Subcutaneous abdominal adipose tissue (tissue), 5 donors: Measurements from ENCODE around the gene STX8.

Experiments
- H3K27ac ChIP-seq: one replicate; pipeline ENCODE4 v1.7.0; 2013; ENCODE audit warnings: low read depth, mild to moderate bottlenecking, inconsistent platforms, low read length, moderate library complexity
- H3K27me3 ChIP-seq, 5 donors: one replicate each; pipeline ENCODE4 v1.7.0; 2013; ENCODE audit warnings: low read length in 5 of 5, inconsistent platforms in 1 of 5; ENCODE audit not compliant: control insufficient read depth in 5 of 5, insufficient read depth in 4 of 5
- H3K36me3 ChIP-seq, 5 donors: one replicate each; pipeline ENCODE4 v1.7.0; 2013; ENCODE audit warnings: low read length in 5 of 5; ENCODE audit not compliant: control insufficient read depth in 5 of 5, insufficient read depth in 5 of 5
- H3K4me1 ChIP-seq, 5 donors: one replicate each; pipeline ENCODE4 v1.7.0; 2013; ENCODE audit warnings: low read length in 5 of 5, mild to moderate bottlenecking in 3 of 5, moderate library complexity in 1 of 5; ENCODE audit not compliant: control insufficient read depth in 5 of 5, insufficient read depth in 5 of 5
- H3K4me3 ChIP-seq, 5 donors: one replicate each; pipeline ENCODE4 v1.7.0; 2013; ENCODE audit warnings: low read length in 5 of 5, low read depth in 1 of 5
- H3K9ac ChIP-seq, 5 donors: one replicate each; pipeline ENCODE4 v1.7.0; 2013; ENCODE audit warnings: low read length in 5 of 5, mild to moderate bottlenecking in 4 of 5, moderate library complexity in 3 of 5
- H3K9me3 ChIP-seq, 5 donors: one replicate each; pipeline ENCODE4 v1.7.0; 2013; ENCODE audit warnings: low read length in 5 of 5; ENCODE audit not compliant: control insufficient read depth in 5 of 5
- donor health status: healthy.
- donor health status: healthy.
- donor health status: healthy.
- donor health status: healthy.
- donor health status: healthy.

STX8 gene

GRCh38 chr17:9330611-9331271 lies 244.9 kb downstream of the STX8 start:
- Histone ChIP-seq H3K27me3 (no peaks in the 10 kb centered on the region), H3K4me3 (no peak overlapping the region), H3K9ac (no peak overlapping the region), H3K9me3 (peaks cover 0 to 9% (median 3%) of the 10 kb centered on the region in 5 donors), H3K36me3 (peaks cover 0 to 6% (median 0%) of the 10 kb centered on the region in 5 donors), H3K27ac (no peak overlapping the region), H3K4me1 (no peaks in the 10 kb centered on the region)

DNA sequence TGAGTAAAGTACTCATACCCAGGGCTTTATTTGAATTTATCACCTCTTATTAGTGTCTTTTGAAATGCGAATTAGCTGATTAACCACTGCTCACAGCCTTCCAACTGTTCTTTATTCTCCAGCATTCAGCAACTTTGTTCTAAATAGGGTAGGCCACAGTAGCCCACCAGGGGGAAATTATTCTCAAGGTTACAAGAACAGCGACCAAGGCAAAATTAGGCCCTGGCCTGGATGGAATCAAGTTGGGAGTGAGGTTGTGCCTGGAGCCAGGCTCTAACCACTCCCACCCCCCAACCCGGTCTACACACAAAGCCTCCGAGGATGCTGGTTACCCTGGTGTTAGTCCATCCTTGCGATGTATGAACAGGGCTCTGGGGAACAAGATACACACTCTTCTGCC lies 245.5 kb downstream of the STX8 start:
- Histone ChIP-seq H3K27ac (no peak overlapping the region), H3K9me3 (peaks cover 0 to 7% (median 3%) of the 10 kb centered on the region in 5 donors), H3K4me3 (no peak overlapping the region), H3K9ac (no peak overlapping the region), H3K36me3 (peaks cover 0 to 6% (median 0%) of the 10 kb centered on the region in 5 donors), H3K27me3 (no peaks in the 10 kb centered on the region), H3K4me1 (no peaks in the 10 kb centered on the region)

GRCh38 chr17:9329251-9329921 lies 246.2 kb downstream of the STX8 start:
- Histone ChIP-seq H3K27ac (no peak overlapping the region), H3K4me3 (no peak overlapping the region), H3K9ac (no peak overlapping the region), H3K4me1 (no peaks in the 10 kb centered on the region), H3K36me3 (peaks cover 0 to 2% (median 0%) of the 10 kb centered on the region in 5 donors), H3K27me3 (no peaks in the 10 kb centered on the region), H3K9me3 (no peaks in the 10 kb centered on the region)

GRCh38 chr17:9324864-9325263 lies 250.8 kb downstream of the STX8 start:
- no peaks in the 10 kb centered on the region for H3K36me3 ChIP-seq
- H3K9me3 ChIP-seq, result no peaks in the 10 kb centered on the region
- no peaks in the 10 kb centered on the region for H3K27me3 ChIP-seq
- no peak overlapping the region for H3K27ac ChIP-seq
- no peak overlapping the region for H3K9ac ChIP-seq
- no peak overlapping the region for H3K4me3 ChIP-seq
- no peaks in the 10 kb centered on the region for H3K4me1 ChIP-seq

DNA sequence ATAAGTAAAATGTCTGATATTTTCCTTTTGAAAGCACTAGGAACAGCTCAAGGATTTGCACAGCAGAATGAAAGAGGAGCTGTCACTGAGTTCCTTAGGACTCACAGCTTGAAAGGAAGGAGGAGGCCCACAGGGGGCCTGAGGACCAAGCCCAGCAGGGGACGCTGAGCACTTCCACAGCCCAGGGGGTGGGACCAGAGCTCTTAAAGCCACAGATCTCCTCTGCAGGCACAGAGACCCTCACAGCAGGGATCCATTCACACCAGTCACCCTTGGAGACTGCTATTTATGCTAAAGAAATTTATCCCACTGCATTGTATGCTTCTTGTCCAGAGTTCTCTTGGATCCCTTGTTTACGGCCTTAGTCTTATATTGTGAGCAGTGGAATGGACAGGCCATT lies 253.3 kb downstream of the STX8 start:
- Histone ChIP-seq H3K4me1 (no peaks in the 10 kb centered on the region), H3K27ac (no peak overlapping the region), H3K36me3 (no peaks in the 10 kb centered on the region), H3K4me3 (no peak overlapping the region), H3K9me3 (peaks cover 0 to 4% (median 3%) of the 10 kb centered on the region in 5 donors), H3K9ac (no peak overlapping the region), H3K27me3 (no peaks in the 10 kb centered on the region)

DNA sequence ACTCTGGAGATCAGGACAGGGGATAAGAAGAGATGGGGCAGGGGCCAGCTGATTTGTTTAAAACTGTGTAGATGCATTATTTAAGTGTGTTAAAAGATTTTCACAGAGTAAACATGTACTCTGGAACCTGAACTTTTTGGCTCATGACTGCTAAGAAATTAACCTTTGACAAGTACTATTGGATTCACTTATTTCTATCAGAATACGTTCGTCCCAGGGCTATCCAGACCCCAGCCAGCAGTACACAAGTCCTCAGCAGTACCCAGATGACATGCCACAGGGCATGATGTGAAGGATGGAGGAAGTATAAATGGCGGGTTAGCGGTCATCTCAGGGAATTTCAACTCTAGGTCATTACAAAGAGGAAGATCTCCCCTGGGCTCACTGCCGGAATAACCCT lies 253.7 kb downstream of the STX8 start:
- no peaks in the 10 kb centered on the region for H3K27me3 ChIP-seq
- no peaks in the 10 kb centered on the region for H3K4me1 ChIP-seq
- H3K4me3 ChIP-seq, result no peak overlapping the region
- H3K27ac ChIP-seq, result no peak overlapping the region
- H3K36me3 ChIP-seq, result no peaks in the 10 kb centered on the region
- H3K9ac ChIP-seq, result no peak overlapping the region
- peaks cover 0 to 4% (median 3%) of the 10 kb centered on the region in 5 donors for H3K9me3 ChIP-seq

DNA sequence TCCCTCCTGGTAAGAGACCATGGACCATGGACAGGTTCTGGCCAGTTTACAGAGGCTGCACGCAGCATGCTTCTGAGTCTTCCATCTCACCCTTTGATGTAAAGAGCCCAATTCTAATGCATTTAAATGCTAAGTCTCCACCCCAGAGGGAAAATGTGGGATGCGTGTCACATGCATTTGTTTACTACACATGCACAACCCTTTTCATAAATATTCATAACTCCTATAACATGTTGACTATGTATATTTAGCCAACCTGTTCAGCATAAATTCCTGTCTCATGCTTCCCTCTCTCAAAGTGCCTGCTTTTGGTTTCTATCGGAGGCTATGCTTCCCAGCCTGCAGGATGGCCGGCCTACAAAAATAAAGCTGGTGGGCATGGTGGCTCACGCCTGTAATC lies 260.3 kb downstream of the STX8 start:
- Histone ChIP-seq H3K9me3 (peaks cover 0 to 4% (median 3%) of the 10 kb centered on the region in 5 donors), H3K4me1 (no peaks in the 10 kb centered on the region), H3K27ac (no peak overlapping the region), H3K36me3 (peaks cover 0 to 2% (median 0%) of the 10 kb centered on the region in 5 donors), H3K4me3 (no peak overlapping the region), H3K9ac (no peak overlapping the region), H3K27me3 (no peaks in the 10 kb centered on the region)

GRCh38 chr17:9313346-9313745 lies 262.3 kb downstream of the STX8 start:
- no peaks in the 10 kb centered on the region for H3K27me3 ChIP-seq
- H3K9me3 ChIP-seq, result peaks cover 0 to 3% (median 0%) of the 10 kb centered on the region in 5 donors
- no peak overlapping the region for H3K9ac ChIP-seq
- no peaks in the 10 kb centered on the region for H3K4me1 ChIP-seq
- H3K27ac ChIP-seq, result no peak overlapping the region
- peaks cover 0 to 2% (median 0%) of the 10 kb centered on the region in 5 donors for H3K36me3 ChIP-seq
- no peak overlapping the region for H3K4me3 ChIP-seq

DNA sequence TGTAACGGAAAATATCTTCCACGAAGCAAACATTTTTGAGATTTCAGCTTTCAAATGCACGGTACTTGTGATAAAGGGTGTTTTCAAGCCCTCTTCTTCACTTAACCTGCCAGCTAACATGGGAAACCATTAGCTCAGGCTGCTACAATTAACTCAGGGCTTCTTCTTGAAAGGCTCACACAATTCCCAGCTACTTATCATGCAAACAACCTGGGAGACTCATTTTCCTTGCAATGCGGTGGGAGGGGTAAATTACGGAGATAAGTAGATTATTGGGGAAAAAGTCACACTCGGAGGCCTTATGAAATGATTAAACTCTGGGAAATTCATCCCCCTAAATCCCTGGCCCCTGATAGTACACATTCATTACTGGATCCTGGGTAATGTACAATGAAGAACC lies 266.4 kb downstream of the STX8 start:
- H3K27me3 ChIP-seq, result no peaks in the 10 kb centered on the region
- H3K27ac ChIP-seq, result no peak overlapping the region
- H3K36me3 ChIP-seq, result peaks cover 0 to 2% (median 0%) of the 10 kb centered on the region in 5 donors
- no peak overlapping the region for H3K4me3 ChIP-seq
- H3K9me3 ChIP-seq, result no peaks in the 10 kb centered on the region
- H3K4me1 ChIP-seq, result no peaks in the 10 kb centered on the region
- no peak overlapping the region for H3K9ac ChIP-seq

DNA sequence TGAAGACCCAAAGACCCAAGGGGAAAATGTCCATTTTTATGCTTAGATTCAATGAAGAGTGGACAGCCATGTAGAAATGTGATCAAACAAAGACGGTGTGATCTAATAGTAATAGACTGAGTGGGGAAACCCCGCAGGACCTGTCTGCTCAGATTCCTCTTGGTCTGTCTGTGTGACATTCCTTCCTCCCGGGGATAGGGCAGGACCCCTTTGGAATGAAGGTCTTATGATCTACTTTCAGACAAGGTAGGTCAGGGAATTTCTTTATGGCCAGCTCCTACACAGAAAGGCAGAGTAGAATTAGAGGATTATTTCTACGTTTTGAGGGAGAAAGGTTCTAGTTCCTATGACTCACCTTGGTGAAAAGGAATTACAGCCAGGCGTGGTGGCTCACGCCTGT lies 267.6 kb downstream of the STX8 start:
- Histone ChIP-seq H3K4me3 (no peak overlapping the region), H3K27ac (no peak overlapping the region), H3K9ac (no peak overlapping the region), H3K36me3 (peaks cover 0 to 2% (median 0%) of the 10 kb centered on the region in 5 donors), H3K4me1 (no peaks in the 10 kb centered on the region), H3K9me3 (no peaks in the 10 kb centered on the region), H3K27me3 (no peaks in the 10 kb centered on the region)
